C4-2B (cell line): Measurements from ENCODE around the gene UTP14C.

Experiments
- H3K27ac ChIP-seq: fragments of 450-650 bp; 2 replicates; pipeline ENCODE4 v1.5.1; 2017
- ZFX ChIP-seq: fragments of 450-650 bp; IDR thresholded peaks from 2 replicates; pipeline ENCODE4 v1.6.1; 2017
- TF ChIP-seq, protein P1 (sequence below): fragments of 450-650 bp; conservative IDR thresholded peaks from 2 replicates; pipeline ENCODE4 v1.5.1; 2017; ENCODE audit warnings: mild to moderate bottlenecking

UTP14C gene, protein sequence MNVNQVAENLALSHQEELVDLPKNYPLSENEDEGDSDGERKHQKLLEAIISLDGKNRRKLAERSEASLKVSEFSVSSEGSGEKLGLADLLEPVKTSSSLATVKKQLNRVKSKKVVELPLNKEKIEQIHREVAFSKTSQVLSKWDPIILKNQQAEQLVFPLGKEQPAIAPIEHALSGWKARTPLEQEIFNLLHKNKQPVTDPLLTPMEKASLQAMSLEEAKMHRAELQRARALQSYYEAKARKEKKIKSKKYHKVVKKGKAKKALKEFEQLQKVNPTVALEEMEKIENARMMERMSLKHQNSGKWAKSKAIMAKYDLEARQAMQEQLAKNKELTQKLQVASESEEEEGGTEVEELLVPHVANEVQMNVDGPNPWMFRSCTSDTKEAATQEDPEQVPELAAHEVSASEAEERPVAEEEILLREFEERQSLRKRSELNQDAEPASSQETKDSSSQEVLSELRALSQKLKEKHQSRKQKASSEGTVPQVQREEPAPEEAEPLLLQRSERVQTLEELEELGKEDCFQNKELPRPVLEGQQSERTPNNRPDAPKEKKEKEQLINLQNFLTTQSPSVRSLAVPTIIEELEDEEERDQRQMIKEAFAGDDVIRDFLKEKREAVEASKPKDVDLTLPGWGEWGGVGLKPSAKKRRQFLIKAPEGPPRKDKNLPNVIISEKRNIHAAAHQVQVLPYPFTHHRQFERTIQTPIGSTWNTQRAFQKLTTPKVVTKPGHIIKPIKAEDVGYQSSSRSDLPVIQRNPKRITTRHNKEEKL

DNA sequence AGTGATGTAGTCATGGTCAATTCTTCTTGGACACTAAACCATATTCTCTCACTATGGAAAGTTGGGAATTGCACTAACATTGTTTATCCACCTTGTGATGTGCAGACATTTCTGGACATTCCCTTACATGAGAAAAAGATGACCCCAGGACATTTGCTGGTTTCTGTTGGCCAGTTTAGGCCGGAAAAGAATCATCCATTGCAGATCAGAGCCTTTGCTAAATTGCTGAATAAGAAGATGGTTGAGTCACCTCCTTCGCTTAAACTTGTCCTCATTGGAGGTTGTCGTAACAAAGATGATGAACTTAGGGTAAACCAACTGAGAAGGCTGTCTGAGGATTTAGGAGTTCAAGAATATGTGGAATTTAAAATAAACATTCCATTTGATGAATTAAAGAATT lies at the start of gene UTP14C:
Gene UTP14C (plus strand): TSS at position 211 of the 400 bp plus-strand sequence. CDS start 4,114 bp downstream, outside the sequence.
- TF ChIP-seq, protein P1, sequence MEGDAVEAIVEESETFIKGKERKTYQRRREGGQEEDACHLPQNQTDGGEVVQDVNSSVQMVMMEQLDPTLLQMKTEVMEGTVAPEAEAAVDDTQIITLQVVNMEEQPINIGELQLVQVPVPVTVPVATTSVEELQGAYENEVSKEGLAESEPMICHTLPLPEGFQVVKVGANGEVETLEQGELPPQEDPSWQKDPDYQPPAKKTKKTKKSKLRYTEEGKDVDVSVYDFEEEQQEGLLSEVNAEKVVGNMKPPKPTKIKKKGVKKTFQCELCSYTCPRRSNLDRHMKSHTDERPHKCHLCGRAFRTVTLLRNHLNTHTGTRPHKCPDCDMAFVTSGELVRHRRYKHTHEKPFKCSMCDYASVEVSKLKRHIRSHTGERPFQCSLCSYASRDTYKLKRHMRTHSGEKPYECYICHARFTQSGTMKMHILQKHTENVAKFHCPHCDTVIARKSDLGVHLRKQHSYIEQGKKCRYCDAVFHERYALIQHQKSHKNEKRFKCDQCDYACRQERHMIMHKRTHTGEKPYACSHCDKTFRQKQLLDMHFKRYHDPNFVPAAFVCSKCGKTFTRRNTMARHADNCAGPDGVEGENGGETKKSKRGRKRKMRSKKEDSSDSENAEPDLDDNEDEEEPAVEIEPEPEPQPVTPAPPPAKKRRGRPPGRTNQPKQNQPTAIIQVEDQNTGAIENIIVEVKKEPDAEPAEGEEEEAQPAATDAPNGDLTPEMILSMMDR = no peak
- TF ChIP-seq ZFX = no peak

DNA sequence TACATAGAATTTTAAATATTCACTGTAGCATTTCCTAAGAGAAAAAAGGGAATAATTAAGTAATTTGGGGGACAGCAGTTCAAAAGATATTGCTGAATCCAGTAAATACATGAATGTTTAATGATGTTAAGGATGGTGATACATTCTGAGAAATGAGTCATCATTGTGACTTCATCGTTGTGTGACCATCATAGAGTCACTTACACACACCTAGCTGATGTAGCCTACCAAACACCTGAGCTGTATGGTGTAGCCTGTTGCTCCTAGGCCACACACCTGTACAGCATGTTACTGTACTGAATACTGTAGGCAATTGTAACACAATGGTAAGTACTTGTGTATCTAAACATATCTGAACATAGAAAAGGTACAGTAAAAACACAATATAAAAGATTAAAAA lies 48.1 kb upstream of the UTP14C start:
- H3K27ac ChIP-seq = no peak overlapping the region
- TF ChIP-seq, protein P1 = no peak
- TF ChIP-seq ZFX = no peak

More for the DNA sequence above, at the start of gene UTP14C:
- H3K27ac ChIP-seq = no peak within 1 kb of the TSS

DNA sequence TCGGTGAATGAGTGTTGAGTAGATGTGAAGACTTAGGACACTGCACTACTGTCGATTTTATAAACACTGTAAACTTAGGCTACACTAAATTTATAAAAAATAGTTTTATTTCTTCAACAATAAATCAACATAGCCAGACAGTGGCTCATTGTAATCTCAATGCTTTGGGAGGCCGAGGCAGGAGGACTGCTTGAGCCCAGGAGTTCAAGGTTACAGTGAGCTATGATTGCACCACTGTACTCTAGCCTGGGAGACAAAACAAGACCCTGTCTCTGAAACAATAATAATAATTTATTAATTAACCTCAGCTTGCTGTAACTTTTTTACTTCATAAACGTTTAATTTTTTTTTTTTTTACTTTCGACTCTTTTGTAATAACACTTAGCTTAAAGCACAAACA lies 47.6 kb upstream of the UTP14C start:
- no peak for TF ChIP-seq ZFX
- TF ChIP-seq, protein P1 = no peak
- no peak overlapping the region for H3K27ac ChIP-seq

- H3K27ac ChIP-seq = no peak overlapping the region
- TF ChIP-seq ZFX = no peak
- TF ChIP-seq, protein P1 = no peak
Observed at GRCh38 chr13:51977625-51978024, 46.9 kb upstream of the UTP14C start.

DNA sequence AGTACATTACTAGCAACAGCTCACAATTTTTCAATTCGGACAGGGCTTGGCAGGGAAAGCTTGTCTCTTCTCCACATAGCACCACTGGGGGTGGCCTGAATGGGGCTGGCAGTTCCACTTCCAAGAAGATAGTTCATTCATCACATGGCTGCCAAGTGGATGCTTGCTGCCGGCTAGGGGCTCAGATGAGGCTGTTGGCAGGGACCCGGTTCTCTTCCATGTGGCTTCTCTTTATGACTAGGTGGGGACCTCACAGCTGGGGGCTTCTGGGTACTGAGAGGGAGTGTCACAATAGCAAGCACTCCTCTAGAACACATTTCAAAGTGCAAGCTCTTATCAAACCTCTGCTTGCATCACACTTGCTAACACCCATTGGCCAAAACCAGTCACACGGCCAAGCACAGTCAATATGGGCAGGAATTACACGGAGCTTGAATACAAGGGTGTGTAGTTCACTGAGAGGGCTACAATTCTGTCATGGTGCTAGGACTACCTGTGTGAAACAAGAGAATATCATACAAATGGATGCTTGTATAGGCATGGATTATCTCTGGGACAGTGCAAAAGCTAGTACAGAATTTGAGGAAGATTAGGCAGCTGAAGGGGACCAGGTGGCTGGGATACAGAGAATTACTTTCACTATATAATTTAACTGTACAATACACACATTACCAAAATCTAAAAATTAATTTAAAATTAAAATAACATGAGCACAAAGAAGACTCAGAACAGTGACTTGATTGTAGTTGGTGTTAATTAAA lies 45.5 kb upstream of the UTP14C start:
- no peak overlapping the region for H3K27ac ChIP-seq
- TF ChIP-seq ZFX = no peak
- TF ChIP-seq, protein P1 = no peak

DNA sequence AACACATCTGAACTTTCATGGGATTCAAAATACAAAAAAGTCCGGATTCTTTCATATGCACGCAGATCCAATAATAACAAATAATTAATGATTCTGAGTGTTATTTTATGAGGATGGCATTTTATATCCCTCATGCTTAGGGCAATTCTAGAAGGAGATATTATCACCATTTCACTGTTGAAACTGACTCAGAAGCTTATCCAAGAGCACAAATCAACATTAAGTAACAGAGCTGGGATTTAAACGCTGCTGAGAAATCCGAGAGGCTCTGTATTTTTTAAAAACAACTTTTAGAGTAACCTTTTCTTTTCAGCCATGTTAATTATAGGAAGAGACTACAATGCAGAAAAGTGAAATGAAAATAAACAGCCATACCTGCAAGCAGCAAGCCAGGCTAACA lies 43.6 kb upstream of the UTP14C start:
- no peak for TF ChIP-seq ZFX
- TF ChIP-seq, protein P1 = no peak
- no peak overlapping the region for H3K27ac ChIP-seq
